Measurements from ENCODE around the gene CCDC124.

GRCh38 chr19:17965370-17966128 is 32.7 kb downstream of the CCDC124 start:
- TF ChIP-seq, protein P1, sequence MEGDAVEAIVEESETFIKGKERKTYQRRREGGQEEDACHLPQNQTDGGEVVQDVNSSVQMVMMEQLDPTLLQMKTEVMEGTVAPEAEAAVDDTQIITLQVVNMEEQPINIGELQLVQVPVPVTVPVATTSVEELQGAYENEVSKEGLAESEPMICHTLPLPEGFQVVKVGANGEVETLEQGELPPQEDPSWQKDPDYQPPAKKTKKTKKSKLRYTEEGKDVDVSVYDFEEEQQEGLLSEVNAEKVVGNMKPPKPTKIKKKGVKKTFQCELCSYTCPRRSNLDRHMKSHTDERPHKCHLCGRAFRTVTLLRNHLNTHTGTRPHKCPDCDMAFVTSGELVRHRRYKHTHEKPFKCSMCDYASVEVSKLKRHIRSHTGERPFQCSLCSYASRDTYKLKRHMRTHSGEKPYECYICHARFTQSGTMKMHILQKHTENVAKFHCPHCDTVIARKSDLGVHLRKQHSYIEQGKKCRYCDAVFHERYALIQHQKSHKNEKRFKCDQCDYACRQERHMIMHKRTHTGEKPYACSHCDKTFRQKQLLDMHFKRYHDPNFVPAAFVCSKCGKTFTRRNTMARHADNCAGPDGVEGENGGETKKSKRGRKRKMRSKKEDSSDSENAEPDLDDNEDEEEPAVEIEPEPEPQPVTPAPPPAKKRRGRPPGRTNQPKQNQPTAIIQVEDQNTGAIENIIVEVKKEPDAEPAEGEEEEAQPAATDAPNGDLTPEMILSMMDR (IDR thresholded peaks at IDR 0.05; ENCODE audit: low read depth, low read length, poor library complexity, severe bottlenecking) = no peak
- no peak for TF ChIP-seq EZH2phosphoT487 (IDR thresholded peaks at IDR 0.05; ENCODE audit: borderline replicate concordance, low read length)
